WERI-Rb-1 (cell line): Measurements from ENCODE around the gene HOXA10.
A peak's percentile ranks its signal among the peaks of the same experiment; 100 is the strongest.

Experiments used
- DNase-seq: peaks from one replicate; pipeline ENCODE4 v3.0.0-alpha.2; 2020
- H3K27ac ChIP-seq: fragments of 250-450 bp; sonication (Bioruptor Pico); 2 replicates; pipeline ENCODE4 v1.5.1; 2020; ENCODE audit warnings: mild to moderate bottlenecking, moderate library complexity
- H3K27me3 ChIP-seq: fragments of 250-450 bp; sonication (Bioruptor Pico); 2 replicates; pipeline ENCODE4 v1.5.1; 2021; ENCODE audit warnings: mild to moderate bottlenecking, low read depth, moderate library complexity; ENCODE audit not compliant: insufficient read depth, severe bottlenecking
- H3K36me3 ChIP-seq: fragments of 250-450 bp; sonication (Bioruptor Pico); 2 replicates; pipeline ENCODE4 v1.5.1; 2020; ENCODE audit warnings: mild to moderate bottlenecking, moderate library complexity
- H3K4me3 ChIP-seq: 2 replicates; pipeline ENCODE4 v1.5.1; 2011; ENCODE audit warnings: low read depth, mild to moderate bottlenecking, control low read depth, low read length
- H3K9me3 ChIP-seq: fragments of 250-450 bp; sonication (Bioruptor Pico); 2 replicates; pipeline ENCODE4 v1.5.1; 2021; ENCODE audit warnings: mild to moderate bottlenecking, moderate library complexity; ENCODE audit not compliant: severe bottlenecking
- CTCF ChIP-seq: IDR thresholded peaks from 2 replicates; pipeline ENCODE4 v1.5.1; 2011; ENCODE audit warnings: low read depth, mild to moderate bottlenecking, control low read depth, inconsistent platforms, low read length

Gene HOXA10

GRCh38 chr7:27173956-27174873 lies at the start of gene HOXA10:
Gene HOXA10, minus strand, starts transcription at chr7:27174320. Its CDS starts 14 bp downstream, at chr7:27174306.
- H3K27ac ChIP-seq = no peak within 1 kb of the TSS
- TF ChIP-seq CTCF = no peak
- H3K9me3 ChIP-seq = peaks cover 8% of the 10 kb centered on the region
- peaks cover 62% of the 10 kb centered on the region for H3K27me3 ChIP-seq
- DNase-seq = peak; percentile 20
- H3K36me3 ChIP-seq = no peaks in the 10 kb centered on the region
- H3K4me3 ChIP-seq = peak within 1 kb of the TSS; percentile 53

GRCh38 chr7:27221201-27221797 lies 47.2 kb upstream of the HOXA10 start:
- DNase-seq = no peak
- Histone ChIP-seq H3K9me3 (peaks cover 4% of the 10 kb centered on the region), H3K36me3 (no peaks in the 10 kb centered on the region), H3K4me3 (no peak overlapping the region), H3K27ac (no peak overlapping the region), H3K27me3 (peaks cover 81% of the 10 kb centered on the region)
- no peak for TF ChIP-seq CTCF

- Histone ChIP-seq H3K4me3 (no peak overlapping the region), H3K27me3 (peaks cover 80% of the 10 kb centered on the region), H3K9me3 (peaks cover 4% of the 10 kb centered on the region), H3K36me3 (no peaks in the 10 kb centered on the region), H3K27ac (no peak overlapping the region)
- no peak for DNase-seq
- no peak for TF ChIP-seq CTCF
These were observed 46.4 kb upstream of the HOXA10 start for GRCh38 chr7:27220440-27220955.

- DNase-seq = no peak
- no peaks in the 10 kb centered on the region for H3K9me3 ChIP-seq
- no peaks in the 10 kb centered on the region for H3K36me3 ChIP-seq
- H3K27me3 ChIP-seq = peaks cover 80% of the 10 kb centered on the region
- no peak overlapping the region for H3K4me3 ChIP-seq
- H3K27ac ChIP-seq = no peak overlapping the region
- TF ChIP-seq CTCF = no peak
These were observed 45.7 kb upstream of the HOXA10 start for GRCh38 chr7:27219821-27220220.

GRCh38 chr7:27217951-27218350 lies 43.8 kb upstream of the HOXA10 start:
- Histone ChIP-seq H3K9me3 (no peaks in the 10 kb centered on the region), H3K27me3 (peaks cover 80% of the 10 kb centered on the region), H3K27ac (no peak overlapping the region), H3K4me3 (no peak overlapping the region), H3K36me3 (no peaks in the 10 kb centered on the region)
- no peak for TF ChIP-seq CTCF
- no peak for DNase-seq
